ENCODE measurements around the gene NINL.

The NINL gene

GRCh38 chr20:25453035-25453810, 132.1 kb downstream of the NINL start:
- no peak overlapping the region for H3K4me2 ChIP-seq (ENCODE audit: low read length)
- H3K27me3 ChIP-seq (ENCODE audit: insufficient read depth, low read length): no peaks in the 10 kb centered on the region
- no peak overlapping the region for H3K27ac ChIP-seq (ENCODE audit: low read depth, low read length, poor library complexity, severe bottlenecking)
- H3K36me3 ChIP-seq (ENCODE audit: insufficient read depth, low read length): peaks cover 8% of the 10 kb centered on the region
- no peaks in the 10 kb centered on the region for H3K9me2 ChIP-seq (ENCODE audit: low read depth, low read length)
- no peaks in the 10 kb centered on the region for H3F3A ChIP-seq (ENCODE audit: insufficient read depth, low read length)
- no peak overlapping the region for H2AFZ ChIP-seq (ENCODE audit: low read length)
- no peaks in the 10 kb centered on the region for H3K79me2 ChIP-seq (ENCODE audit: insufficient read depth, low read length)
- H3K9me3 ChIP-seq (ENCODE audit: low read length): no peaks in the 10 kb centered on the region
- H3K4me3 ChIP-seq (ENCODE audit: low read depth, low read length, poor library complexity, severe bottlenecking): no peak overlapping the region
- no peak overlapping the region for H3K9ac ChIP-seq (ENCODE audit: low read length)
- H4K20me1 ChIP-seq (ENCODE audit: insufficient read depth, low read length): no peaks in the 10 kb centered on the region
- no peak for TF ChIP-seq EZH2 (IDR thresholded peaks at IDR 0.05; ENCODE audit: borderline replicate concordance, low read length)
- TF ChIP-seq, protein P1, sequence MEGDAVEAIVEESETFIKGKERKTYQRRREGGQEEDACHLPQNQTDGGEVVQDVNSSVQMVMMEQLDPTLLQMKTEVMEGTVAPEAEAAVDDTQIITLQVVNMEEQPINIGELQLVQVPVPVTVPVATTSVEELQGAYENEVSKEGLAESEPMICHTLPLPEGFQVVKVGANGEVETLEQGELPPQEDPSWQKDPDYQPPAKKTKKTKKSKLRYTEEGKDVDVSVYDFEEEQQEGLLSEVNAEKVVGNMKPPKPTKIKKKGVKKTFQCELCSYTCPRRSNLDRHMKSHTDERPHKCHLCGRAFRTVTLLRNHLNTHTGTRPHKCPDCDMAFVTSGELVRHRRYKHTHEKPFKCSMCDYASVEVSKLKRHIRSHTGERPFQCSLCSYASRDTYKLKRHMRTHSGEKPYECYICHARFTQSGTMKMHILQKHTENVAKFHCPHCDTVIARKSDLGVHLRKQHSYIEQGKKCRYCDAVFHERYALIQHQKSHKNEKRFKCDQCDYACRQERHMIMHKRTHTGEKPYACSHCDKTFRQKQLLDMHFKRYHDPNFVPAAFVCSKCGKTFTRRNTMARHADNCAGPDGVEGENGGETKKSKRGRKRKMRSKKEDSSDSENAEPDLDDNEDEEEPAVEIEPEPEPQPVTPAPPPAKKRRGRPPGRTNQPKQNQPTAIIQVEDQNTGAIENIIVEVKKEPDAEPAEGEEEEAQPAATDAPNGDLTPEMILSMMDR (IDR thresholded peaks at IDR 0.05; ENCODE audit: low read length): no peak
- H3K4me1 ChIP-seq (ENCODE audit: insufficient read depth, low read length, severe bottlenecking): no peaks in the 10 kb centered on the region

DNA sequence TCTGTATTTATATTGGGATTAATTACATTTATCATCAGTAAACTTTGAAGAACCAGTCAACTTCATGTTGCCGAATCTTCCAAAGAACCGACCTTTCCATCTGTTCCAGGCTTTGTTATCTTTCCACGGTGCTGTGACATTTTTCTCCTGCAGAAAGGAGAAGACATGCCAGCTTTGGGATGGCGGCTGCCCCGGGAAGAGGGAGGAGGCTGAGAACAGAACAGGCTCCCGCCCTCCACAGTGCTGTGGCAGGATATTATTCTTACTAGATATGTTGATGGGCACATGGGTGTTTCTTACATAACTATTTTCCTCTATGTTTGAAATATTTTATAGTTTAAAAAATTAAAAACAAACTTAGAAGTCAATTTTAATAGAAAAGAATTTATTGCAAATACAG, 133.0 kb downstream of the NINL start:
- Histone ChIP-seq H3K27ac (ENCODE audit: low read depth, low read length, poor library complexity, severe bottlenecking) (no peak overlapping the region), H3K36me3 (ENCODE audit: insufficient read depth, low read length) (peaks cover 17% of the 10 kb centered on the region), H3K79me2 (ENCODE audit: insufficient read depth, low read length) (no peaks in the 10 kb centered on the region), H4K20me1 (ENCODE audit: insufficient read depth, low read length) (no peaks in the 10 kb centered on the region), H2AFZ (ENCODE audit: low read length) (no peak overlapping the region), H3K9me2 (ENCODE audit: low read depth, low read length) (no peaks in the 10 kb centered on the region), H3K27me3 (ENCODE audit: insufficient read depth, low read length) (no peaks in the 10 kb centered on the region), H3K4me1 (ENCODE audit: insufficient read depth, low read length, severe bottlenecking) (no peaks in the 10 kb centered on the region), H3K4me2 (ENCODE audit: low read length) (no peak overlapping the region), H3K4me3 (ENCODE audit: low read depth, low read length, poor library complexity, severe bottlenecking) (no peak overlapping the region), H3F3A (ENCODE audit: insufficient read depth, low read length) (no peaks in the 10 kb centered on the region), H3K9ac (ENCODE audit: low read length) (no peak overlapping the region), H3K9me3 (ENCODE audit: low read length) (no peaks in the 10 kb centered on the region)
- no peak for TF ChIP-seq EZH2 (IDR thresholded peaks at IDR 0.05; ENCODE audit: borderline replicate concordance, low read length)
- TF ChIP-seq, protein P1 (IDR thresholded peaks at IDR 0.05; ENCODE audit: low read length): no peak

DNA sequence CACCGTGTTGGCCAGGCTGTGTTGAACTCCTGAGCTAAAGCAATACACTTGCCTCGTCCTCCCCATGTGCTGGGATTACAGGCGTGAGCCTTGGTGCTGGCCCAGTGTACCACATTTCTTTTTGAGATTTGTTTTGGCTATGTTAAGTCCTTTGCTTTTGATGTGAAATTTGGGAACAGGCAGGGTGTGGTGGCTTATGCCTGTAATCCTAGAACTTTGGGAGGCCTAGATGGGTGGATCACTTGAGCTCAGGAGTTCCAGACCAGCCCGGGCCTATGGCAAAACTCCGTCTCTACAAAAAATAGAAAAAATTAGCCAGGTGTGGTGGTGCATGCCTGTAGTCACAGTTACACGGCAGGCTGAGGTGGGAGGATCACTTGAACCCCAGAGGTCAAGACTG, 137.7 kb downstream of the NINL start:
- Histone ChIP-seq H3K4me2 (ENCODE audit: low read length) (no peak overlapping the region), H3K4me1 (ENCODE audit: insufficient read depth, low read length, severe bottlenecking) (no peaks in the 10 kb centered on the region), H3K4me3 (ENCODE audit: low read depth, low read length, poor library complexity, severe bottlenecking) (no peak overlapping the region), H3K79me2 (ENCODE audit: insufficient read depth, low read length) (no peaks in the 10 kb centered on the region), H3K9ac (ENCODE audit: low read length) (no peak overlapping the region), H2AFZ (ENCODE audit: low read length) (no peak overlapping the region), H3K36me3 (ENCODE audit: insufficient read depth, low read length) (peaks cover 52% of the 10 kb centered on the region), H3K9me2 (ENCODE audit: low read depth, low read length) (no peaks in the 10 kb centered on the region), H3K27me3 (ENCODE audit: insufficient read depth, low read length) (no peaks in the 10 kb centered on the region), H3K27ac (ENCODE audit: low read depth, low read length, poor library complexity, severe bottlenecking) (no peak overlapping the region), H3F3A (ENCODE audit: insufficient read depth, low read length) (no peaks in the 10 kb centered on the region), H3K9me3 (ENCODE audit: low read length) (no peaks in the 10 kb centered on the region), H4K20me1 (ENCODE audit: insufficient read depth, low read length) (no peaks in the 10 kb centered on the region)
- TF ChIP-seq, protein P1 (IDR thresholded peaks at IDR 0.05; ENCODE audit: low read length): no peak
- TF ChIP-seq EZH2 (IDR thresholded peaks at IDR 0.05; ENCODE audit: borderline replicate concordance, low read length): no peak

All from OCI-LY1 (cell line).